ENCODE results near the gene SMIM44. TPM values are rescaled to one million over a fixed set of nuclear protein-coding genes. Genes with fewer than 3 reads are reported as not detected.

The SMIM44 gene
- total and polyA plus RNA-seq, 9 of the 15 experiments (the other 6 are each of a cell fraction or from before 2014, with no cell fraction given): not detected

GRCh38 chr19:3500429-3501101, 17.3 kb upstream of the SMIM44 start, which contains the start of gene DOHH (continued):
- peak; percentile 93; the same call in 1 of the 2 replicates for TF ChIP-seq KAT7 (CRISPR knock-in tag; IDR thresholded peaks at IDR 0.05; ENCODE audit: borderline replicate concordance)
- TF ChIP-seq POLR2A (conservative IDR thresholded peaks at IDR 0.05): peak; percentile 92
- TF ChIP-seq EHMT2 (IDR thresholded peaks at IDR 0.05): no peak
- no peak for TF ChIP-seq ZNF347 (CRISPR knock-in tag; IDR thresholded peaks at IDR 0.05; ENCODE audit: low read depth)
- peak; percentile 58; the same call in 1 of the 2 replicates for TF ChIP-seq RUNX1 (IDR thresholded peaks at IDR 0.05; ENCODE audit: low read depth)
- no peak for TF ChIP-seq DDX20 (tag; IDR thresholded peaks at IDR 0.05; ENCODE audit: low read depth)
- TF ChIP-seq TBL1XR1 (IDR thresholded peaks at IDR 0.05; ENCODE audit: low read length in 2 of 2): peak in 1 of 2 experiments; percentile 74; a peak in 2 of 4 replicates
- no peak for TF ChIP-seq SRSF1 (IDR thresholded peaks at IDR 0.05; ENCODE audit: low read depth, low read length)
- peak in 1 of 2 experiments; percentile 69; a peak in 1 of 4 replicates for TF ChIP-seq ZNF639 (CRISPR knock-in tag; conservative IDR thresholded peaks at IDR 0.05 in 1 of 2, IDR thresholded peaks at IDR 0.05 in 1 of 2)
- TF ChIP-seq FOXA1 (IDR thresholded peaks at IDR 0.05; ENCODE audit: borderline replicate concordance): no peak
- TF ChIP-seq YBX1 (IDR thresholded peaks at IDR 0.05): no peak
- TF ChIP-seq ZNF274 (IDR thresholded peaks at IDR 0.05; ENCODE audit: borderline replicate concordance, low read depth, low read length): no peak
- peak; percentile 58; the same call in 1 of the 2 replicates for TF ChIP-seq KLF13 (tag; IDR thresholded peaks at IDR 0.05; ENCODE audit: borderline replicate concordance, low read depth)
- TF ChIP-seq ZFP91 (CRISPR knock-in tag; IDR thresholded peaks at IDR 0.05): no peak
- TF ChIP-seq PKNOX1 (IDR thresholded peaks at IDR 0.05): no peak
- 0 out of 2 replicates have a peak, but pooled peaks have one; percentile 32 for TF ChIP-seq RREB1 (CRISPR knock-in tag; IDR thresholded peaks at IDR 0.05)
- no peak for TF ChIP-seq TFAM (CRISPR knock-in tag; conservative IDR thresholded peaks at IDR 0.05)
- TF ChIP-seq TAF9B (IDR thresholded peaks at IDR 0.05; ENCODE audit: partially characterized antibody): peak; percentile 98

Measured in K562 (cell line).